Dedifferentiated amniotic fluid mesenchymal stem cell (primary cell): ENCODE results near the gene KIF25.

Source experiments
- DNase-seq: peaks from one replicate; pipeline ENCODE4 v3.0.0-alpha.2; 2016; ENCODE audit errors: extremely low spot score

The KIF25 gene

GRCh38 chr6:168037242-168037641 is 39.8 kb downstream of the KIF25 start:
- no peak for DNase-seq

DNA sequence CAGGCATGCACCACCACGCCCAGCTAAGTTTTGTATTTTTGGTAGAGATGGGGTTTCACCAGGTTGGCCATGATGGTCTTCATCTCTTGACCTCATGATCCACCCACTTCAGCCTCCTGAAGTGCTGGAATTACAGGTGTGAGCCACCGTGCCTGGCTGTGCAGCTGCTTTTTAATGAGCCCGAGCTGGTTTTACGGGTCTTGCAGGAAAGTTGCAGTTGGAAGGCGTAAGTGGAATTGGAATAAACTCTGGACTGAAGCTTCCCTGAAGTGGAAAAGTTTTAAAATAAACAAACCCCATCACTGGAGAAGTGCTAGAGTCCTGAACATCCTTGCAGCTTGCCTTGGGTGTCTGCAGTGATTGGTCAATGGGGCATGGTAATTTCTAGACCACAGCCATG is 40.4 kb downstream of the KIF25 start:
- no peak for DNase-seq

- no peak for DNase-seq
Measured at GRCh38 chr6:168038576-168039140, 41.2 kb downstream of the KIF25 start.

DNA sequence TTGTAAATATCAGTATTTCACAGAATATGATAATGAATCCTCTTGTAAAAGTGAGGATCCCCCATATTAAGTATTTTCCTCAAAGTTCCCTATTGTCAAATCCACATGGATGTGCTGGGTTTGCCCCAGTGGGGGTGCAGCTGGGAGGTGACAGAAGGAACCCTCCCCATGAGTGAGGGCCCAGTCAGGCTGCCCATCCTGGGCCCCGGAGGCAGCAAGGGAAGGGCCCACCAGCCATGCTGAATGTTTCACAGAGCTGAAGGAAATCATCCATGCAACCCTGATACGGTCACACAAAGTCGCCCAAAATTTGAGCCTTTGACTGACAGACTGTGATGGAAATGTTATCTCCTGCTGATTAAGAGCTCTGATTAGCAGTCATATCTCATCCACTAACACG is 41.8 kb downstream of the KIF25 start:
- DNase-seq = no peak

DNA sequence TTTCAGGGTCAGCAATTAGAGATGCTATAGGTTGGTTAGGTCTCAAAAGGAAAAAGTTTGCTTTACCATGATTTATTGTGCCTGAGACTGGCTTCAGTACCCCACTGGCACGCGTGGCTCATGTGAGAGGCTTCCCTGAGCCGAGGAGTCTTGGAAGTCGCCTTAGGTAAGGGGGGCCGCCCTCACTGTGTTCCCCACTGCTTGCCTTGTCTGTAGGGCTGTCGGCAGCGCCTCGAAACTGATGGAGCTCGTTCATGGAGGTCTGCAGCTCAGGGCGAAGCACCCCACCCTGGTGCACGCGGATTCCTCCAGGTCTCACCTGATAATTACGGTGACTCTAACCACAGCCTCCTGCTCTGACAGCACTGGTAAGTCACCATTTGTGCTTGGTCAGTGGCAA is 42.4 kb downstream of the KIF25 start:
- DNase-seq = no peak

- no peak for DNase-seq
Measured at GRCh38 chr6:168040856-168041496, 43.5 kb downstream of the KIF25 start.

DNA sequence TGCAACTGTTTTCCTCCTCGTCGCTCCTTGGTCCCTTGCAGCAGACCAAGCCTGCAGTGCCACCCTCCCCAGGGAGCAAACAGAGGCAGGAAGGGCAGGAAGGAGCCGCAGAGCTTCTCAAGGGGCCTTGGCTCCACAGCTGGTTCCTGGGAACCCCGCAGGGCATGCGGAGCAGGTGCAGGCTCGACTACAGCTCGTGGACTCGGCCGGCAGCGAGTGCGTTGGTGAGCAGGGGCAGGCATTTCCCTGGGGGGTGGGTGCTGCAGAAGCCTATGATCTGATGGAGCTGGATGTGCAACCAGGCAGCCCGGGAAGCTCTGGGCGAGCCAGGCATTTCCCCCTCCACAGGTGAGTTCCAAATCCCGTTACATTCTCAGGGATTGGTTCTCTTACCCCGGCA is 44.5 kb downstream of the KIF25 start:
- no peak for DNase-seq

GRCh38 chr6:168042426-168043192 is 45.1 kb downstream of the KIF25 start:
- no peak for DNase-seq

DNA sequence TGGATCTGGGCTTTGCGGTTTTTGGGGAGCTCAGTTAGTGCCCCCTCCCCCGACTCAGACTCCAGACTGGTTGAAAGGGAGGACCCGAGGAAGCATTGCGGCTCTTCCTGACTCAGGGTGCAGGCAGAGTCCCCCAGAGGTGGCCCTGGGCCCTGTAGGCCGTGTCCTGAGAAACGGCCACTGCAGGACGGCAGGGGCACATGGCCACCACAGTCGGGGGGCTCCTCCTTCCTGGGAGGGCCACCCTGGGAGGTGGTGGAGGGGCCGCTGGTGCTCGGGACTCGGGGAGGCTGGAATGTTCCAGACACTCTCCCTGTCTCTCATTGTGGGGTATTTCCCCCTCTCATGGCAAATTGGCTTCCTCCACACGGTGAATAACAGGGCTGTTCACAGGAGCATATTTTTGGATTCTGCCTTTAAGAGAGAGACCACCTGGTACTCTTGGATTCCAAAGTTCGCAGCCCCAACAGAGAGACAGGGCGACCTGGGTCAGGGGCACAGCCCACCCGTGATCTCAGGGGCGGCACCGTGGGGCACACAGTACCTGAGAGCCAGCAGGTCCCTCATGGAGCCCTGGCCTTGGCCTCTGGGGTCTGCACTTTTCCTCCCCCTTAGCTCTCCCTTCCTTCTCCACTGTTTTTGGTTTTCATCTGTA is 45.8 kb downstream of the KIF25 start:
- no peak for DNase-seq

- no peak for DNase-seq
Measured at GRCh38 chr6:168043848-168044415, 46.5 kb downstream of the KIF25 start.

- no peak for DNase-seq
Measured at GRCh38 chr6:168044521-168045130, 47.2 kb downstream of the KIF25 start.

- DNase-seq = no peak
Measured at GRCh38 chr6:168045141-168045691, 47.7 kb downstream of the KIF25 start.

- DNase-seq = no peak
Measured at GRCh38 chr6:168045706-168046620, 48.5 kb downstream of the KIF25 start.

DNA sequence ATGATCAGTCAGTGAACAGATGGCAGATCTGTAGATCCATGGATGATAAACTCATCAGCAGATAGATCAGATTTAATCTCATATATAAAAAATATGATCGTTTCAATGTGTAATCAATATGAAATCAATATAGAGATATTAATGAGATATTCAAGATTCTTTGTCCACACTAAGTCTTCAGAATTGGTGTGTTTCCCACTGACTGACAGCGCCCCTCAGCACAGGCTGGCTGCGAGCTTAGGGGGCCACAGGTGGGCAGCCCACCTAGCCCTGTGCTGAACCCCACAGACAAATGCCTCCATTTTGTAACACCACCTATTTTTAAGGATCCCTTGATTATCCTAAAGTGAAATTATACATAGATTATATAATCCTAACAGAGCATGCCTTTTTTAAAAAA is 49.2 kb downstream of the KIF25 start:
- no peak for DNase-seq

DNA sequence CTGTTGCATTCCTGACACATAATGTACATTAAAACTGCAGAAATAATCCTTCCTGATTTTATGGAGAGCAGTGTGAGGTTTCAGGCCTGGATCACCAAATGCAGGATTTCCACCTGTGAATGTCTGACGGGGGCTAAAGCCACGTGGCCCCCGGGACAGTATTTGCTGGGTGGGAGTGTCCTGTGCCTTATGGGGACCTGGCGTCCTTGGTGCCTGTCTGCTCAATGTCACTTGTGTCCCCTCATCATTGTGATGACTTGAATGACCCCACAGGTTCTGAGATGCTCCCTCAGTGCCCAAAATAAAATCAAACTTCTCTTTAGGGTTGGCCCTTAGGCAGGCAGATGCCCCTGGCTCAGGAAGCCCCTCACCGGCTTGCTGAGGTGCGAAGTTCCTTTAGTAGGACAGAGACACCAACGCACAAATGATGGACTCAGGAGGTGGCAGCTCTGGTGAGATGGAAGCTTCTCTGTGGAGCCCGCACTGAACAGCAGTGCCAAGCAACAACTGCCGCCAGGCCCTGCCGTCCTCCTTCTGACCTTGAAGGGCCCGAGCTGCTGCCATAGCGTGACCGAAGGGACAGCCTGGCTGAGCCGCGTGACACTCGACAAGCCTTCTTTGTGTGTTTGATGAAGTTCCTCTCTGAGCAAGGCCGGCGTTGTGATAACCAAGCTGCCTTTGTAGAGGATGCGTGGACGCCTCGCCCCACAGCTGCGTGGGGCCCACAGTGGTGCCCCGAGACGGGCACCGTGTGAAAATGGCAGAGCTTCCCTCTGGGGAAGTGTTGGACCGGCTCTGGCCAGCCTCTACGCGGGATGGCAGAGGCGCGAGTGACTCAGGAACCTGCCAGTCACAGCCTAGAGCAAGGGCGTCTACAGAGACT is 50.6 kb downstream of the KIF25 start:
- no peak for DNase-seq

- no peak for DNase-seq
Measured at GRCh38 chr6:168048724-168049025, 51.2 kb downstream of the KIF25 start.

DNA sequence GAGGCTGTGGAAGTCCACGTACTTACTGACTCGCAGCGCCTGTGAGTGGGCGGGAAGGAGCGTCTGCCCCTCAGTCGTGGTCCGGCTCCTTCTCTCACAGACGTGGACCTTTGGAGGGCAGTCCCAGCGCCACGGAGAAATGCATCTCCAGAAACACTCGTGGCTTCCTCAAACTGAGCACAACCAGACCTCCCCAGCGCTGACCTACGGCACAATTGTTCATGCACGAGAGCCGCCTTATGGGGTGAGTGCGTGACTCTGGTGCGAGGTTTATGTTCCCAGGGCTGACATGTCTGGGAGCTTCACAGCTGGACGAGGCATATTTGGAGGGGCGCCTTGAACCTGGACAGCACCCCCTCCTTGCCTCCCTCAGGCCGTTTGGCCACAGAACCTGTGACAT is 51.8 kb downstream of the KIF25 start:
- DNase-seq = no peak

DNA sequence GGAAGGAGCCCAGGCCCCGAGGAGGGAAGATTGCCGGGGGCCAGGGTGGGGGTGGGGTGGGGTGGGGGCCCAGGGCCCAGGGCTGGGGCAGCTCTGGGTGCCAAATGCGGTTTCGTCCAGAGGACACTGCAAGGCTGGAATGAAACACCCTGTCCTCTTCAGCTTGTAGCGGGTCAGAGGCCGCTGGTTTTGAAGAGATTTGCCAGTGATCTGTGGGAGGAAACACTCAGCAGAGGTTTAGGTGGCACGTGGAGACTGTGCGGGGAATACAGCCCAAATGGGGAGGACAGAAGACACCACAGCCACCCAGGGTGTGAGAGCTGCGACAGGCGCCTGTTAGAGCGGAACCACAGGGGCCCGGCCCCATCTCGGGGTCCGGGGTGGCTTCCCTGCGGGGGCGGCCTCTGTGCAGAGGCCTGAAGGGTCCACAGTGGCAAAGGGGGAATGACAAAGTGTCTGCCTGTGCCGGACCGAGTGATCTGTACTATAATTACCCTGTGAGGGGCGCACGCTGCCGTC is 52.3 kb downstream of the KIF25 start:
- no peak for DNase-seq

DNA sequence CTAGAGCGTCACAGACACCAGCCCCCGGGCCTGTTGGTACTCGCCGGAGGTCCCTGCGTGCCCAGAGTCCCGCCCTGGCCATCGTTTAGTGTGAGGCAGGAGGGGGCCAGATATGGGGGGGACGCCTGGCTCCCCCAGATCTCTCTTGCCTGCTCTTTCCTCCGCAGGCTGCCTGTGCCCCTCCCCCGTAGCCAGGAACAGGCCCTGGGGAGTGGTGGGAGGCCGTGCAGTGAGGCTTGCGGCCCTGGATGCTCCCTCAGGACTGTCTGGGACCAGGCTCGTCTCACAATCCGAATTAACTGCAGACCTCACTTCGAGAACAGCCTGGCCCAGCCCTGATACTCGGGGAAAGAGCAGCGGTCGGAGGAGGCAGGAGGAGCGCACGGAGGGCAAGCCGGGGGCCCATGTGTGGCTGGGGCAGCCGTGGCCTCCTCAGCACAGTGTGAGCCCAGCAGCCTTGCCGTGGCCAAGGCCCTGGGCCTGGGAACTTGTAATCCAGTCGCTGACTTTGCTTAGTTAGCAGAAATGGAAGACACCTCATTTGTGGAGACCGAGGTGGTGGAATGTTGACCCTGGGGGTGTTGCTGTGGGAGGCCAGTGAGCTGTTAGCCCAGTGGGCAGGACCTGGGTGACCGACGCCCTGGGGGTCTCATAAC is 52.9 kb downstream of the KIF25 start:
- no peak for DNase-seq
